ENCODE measurements around the gene KLK8.

- no peak for TF ChIP-seq POLR2AphosphoS5 (IDR thresholded peaks at IDR 0.05; ENCODE audit: low read depth, low read length)
- TF ChIP-seq REST (IDR thresholded peaks at IDR 0.05; ENCODE audit: insufficient read depth in 1 of 2, low read depth in 2 of 2, low read length in 2 of 2), result no peak
These were observed at the start of gene KLK8 for GRCh38 chr19:51001515-51001914.
